HTR-8/SVneo (cell line): ENCODE results near the gene SDK1.
"Not testable (repeated sequence)": the region's sequence is repeated elsewhere in the genome, so short reads cannot be mapped to it uniquely, and the experiment has no call there.

Source experiments
- DNase-seq: peaks from one replicate; pipeline ENCODE4 v3.0.0; 2011; ENCODE audit warnings: low spot score, mixed read lengths; ENCODE audit not compliant: insufficient read length
- FAIRE-seq: peaks from 2 replicates; lab custom pipeline; 2011; peaks lifted over from hg19 to GRCh38; lab: Jason Lieb, UNC

SDK1 gene

DNA sequence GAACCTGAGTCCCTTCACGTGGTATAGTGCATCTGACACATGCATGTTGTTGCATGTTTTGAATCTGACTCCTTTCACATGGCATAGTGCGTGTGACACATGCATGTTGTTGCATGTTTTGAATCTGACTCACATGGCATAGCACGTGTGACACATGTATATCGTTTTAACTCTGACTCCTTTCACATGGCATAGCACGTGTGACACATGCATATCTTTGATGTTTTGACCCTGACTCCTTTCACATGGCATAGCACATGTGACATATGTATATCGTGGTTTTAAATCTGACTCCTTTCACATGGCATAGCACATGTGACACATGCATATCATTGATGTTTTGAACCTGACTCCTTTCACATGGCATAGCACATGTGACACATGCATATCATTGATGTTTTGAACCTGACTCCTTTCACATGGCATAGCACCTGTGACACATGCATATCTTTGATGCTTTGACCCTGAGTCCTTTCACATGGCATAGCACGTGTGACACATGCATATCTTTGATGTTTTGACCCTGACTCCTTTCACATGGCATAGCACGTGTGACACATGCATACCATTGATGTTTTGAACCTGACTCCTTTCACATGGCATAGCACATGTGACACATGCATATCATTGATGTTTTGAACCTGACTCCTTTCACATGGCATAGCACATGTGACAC is 454.9 kb downstream of the SDK1 start:
- FAIRE-seq = peak; percentile 94
- not testable (repeated sequence) for DNase-seq

DNA sequence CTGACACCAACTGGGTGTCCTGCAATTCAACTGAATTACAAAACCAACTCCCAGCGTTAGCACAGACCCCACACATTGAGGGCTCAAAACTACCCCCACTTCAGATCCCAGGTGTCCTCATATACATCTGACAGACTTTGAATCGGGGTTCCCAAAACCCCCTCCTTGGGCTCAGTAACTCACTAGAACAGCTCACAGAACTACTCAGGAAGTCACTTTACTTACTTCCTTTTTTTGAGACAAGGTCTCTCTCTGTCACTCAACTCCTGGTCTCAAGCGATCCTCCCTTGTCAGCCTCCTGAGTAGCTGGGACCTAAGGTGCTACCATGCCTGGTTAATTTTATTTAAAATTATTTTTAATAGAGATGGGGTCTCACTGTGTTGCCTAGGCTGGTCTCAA is 456.0 kb downstream of the SDK1 start:
- DNase-seq = no peak
- FAIRE-seq = no peak

DNA sequence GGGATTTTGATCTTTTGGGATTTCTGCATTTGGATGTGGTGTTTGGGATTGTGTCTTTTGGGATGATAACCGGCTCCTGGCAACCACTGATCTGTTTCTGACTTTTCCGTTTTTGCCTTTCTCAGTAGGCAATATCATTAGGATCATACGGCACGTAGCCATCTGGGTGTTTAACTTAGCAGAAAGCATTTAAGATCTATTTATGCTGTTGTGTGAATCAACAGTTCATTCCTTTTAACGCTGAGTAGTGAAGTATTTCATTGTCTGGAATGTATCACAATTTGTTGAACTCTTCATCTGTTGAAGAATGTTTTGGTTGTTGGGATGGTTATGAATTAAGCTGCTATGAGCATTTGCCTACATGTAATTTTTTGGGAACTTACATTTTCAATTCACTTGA is 459.6 kb downstream of the SDK1 start:
- FAIRE-seq = peak; percentile 58

DNA sequence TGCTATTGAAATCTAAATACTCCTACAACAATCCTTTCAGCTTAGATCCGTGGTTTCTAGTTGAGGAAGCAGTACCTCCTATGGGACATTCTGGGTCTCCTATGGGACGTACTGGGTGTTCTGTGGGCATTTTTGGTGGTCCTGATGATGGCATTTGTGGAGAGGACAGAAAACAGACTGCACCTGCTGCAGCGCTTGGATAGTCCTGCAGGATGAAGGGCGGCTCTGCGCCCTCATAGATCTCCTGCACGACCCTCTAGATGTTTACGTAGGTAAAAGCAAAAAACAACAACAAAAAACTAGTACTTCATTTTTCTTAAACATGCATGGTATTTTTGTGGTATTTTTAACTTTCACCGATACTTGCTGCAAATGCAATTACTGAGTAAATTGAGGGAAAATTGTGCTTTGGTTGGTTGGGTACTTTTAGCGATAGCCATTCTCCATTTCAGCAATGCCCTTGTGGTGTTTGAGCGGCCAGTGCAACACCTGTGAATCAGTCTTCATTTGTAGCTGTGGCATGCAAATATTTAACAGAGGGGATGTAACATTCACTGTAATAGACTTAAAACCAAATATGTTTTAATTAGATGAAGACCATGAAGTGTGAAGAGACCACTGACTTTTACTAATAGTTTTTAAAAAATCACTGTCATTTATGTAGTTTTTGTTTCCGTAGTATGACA is 461.2 kb downstream of the SDK1 start:
- peak; percentile 31 for FAIRE-seq
- no peak for DNase-seq

More for the DNA sequence above, 459.6 kb downstream of the SDK1 start:
- no peak for DNase-seq

DNA sequence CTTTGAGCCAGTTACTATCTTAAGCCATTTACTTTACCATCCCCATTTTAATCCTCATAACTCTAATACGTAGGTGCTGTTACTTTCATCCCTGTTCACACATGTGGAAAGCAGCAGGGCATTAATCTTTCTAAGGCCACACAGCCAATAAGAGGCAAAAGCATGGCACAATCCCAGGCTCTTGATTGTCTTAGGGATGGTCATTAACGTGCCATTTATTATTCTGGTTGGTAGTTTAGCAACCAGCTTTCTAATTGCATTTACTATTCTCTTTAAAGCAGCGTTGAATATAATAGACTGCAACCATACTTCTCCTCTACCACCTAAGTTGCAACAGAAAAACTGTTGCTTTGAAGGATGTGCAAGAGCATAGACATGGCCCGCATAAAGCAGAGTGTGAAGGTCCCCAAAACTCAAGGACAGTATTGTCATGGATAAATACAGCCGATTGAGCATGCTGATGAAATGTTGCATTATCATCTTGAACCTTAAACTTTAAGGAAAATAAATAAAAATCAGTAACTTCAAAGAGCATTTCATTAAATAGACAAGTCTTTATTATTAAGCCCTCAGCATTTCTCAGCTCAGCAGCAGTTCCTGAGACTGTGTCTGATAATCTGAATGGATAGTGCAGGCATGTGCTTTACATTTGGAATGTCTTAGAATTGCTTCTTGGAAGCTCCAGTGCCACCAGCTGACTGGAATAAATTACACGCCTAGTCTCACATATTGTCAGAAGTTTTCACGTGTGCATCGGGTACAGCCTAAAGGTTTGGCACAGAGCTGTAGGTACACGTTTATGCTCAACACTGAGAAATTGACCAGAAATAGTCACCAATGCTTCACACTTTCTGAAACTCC is 467.1 kb downstream of the SDK1 start:
- DNase-seq = no peak
- FAIRE-seq = peak; percentile 46

DNA sequence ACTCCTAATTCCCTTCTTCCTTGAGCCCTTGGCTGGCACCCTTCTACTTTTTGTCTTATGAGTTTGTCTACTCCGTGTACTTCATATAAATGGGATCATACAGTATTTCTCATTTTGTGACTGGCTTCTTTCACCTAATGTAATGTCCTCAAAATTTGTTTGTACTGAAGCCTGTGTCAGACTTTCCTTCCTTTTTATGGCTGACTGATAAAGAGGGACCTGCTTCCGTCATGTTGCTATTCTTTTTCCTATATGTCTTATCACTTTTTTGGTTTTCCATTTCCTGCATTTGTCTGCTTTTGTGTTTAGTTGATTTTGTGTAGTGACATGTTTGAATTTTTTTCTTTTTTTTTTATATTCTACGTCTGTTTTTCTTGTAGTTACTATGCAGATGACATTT is 470.9 kb downstream of the SDK1 start:
- FAIRE-seq (no peak), DNase-seq (no peak)

DNA sequence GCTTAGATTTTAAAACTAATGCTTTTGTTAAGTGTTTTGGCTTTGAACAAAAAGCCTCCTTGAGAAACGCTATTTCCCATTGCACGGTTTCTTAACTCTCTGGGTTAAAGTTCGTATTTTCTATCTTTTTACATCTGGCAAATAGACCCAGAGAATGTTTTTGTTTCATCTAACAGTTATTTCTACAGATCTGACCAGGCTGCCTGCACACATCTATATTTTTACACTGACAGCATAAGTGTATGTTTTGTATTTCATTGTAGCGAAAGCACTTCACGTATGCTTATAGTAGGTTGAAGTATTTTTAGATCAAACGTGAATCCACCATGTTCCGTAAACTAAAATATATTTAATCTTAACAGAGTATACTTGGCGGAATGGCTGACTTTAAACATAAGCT is 477.3 kb downstream of the SDK1 start:
- DNase-seq (no peak), FAIRE-seq (no peak)

DNA sequence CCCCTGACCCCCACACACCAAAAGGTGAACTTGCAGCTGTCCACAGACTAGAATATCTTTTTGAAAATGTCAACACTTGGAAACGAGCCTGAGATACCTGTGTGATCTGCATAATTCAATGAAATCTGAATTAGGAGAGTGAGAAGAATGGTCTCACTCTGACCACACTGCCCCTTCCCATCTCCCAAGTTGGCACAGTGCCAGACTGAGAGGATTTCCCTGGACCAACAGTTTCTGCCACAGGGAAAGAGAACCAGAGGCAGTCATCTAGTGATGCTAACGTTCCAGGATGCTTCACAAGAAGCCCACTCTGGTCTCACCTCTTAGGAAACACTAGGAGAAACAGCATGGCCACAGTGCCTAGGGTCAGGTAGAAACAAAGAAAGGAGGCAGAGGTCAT is 479.0 kb downstream of the SDK1 start:
- FAIRE-seq (no peak), DNase-seq (no peak)

DNA sequence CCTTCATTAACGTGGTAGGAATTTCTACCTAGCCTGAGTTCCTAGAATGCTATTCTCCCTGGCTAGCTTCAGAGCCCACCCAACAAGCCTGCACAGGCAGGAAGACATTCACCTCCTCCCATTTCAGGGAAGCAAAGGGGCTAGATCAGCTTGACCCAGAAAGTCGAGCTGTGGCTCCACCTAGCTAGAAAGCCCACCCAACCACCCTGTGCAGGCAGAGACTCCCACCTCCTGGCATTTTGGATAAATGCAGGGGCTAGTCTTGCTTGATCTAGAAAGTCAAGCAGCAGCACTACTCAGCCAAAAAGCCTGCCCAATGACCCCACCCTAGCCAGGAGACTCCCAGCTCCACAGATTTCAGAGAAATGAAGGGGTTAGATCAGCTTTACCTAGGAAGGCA is 479.5 kb downstream of the SDK1 start:
- FAIRE-seq = no peak
- DNase-seq = no peak

DNA sequence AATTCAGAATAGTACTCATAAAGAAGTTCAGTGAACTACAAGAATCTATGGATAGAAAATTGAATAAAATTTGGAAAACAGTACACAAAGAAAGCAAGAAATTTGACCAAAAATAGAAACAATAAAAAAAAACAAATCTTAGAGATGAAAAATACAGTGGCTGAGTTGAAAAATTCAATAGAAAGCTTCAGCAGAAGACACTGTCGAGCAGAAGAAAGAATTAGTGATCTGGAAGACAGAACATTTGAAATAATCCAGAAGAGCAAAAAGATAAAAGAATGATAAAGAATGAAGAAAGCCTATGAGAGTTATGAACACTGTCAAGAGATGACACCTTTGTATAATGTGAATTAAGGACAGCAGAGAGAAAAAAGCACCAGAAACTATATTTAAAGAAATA is 480.6 kb downstream of the SDK1 start:
- no peak for FAIRE-seq

DNA sequence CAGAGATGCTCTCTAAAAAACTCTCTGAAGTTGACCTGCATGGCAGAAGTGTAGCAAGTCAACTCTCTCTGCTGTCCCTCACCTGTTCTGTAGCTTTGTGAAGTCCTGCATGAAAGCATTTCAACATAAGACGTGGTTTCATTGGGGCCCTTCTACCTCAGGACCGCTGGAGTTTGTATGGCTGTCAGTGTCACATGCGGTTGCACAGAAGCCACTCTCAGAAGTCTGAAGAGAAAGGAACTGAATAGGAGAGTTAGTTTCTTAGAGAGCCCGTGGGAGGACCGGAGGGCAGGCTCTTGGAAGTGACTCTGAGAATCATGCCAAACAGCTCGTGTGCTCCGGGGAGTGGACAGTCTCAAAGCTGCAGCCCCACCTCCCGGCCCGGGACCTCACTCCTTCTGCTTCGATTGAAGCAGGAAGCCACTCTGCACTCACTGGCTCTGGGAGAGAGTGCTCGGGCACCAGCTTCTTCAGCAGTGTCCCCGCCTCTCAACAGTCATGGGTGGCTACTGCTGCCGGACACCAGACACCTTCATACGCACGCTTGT is 486.7 kb downstream of the SDK1 start:
- DNase-seq (no peak), FAIRE-seq (no peak)

More for the DNA sequence above, 480.6 kb downstream of the SDK1 start:
- no peak for DNase-seq

DNA sequence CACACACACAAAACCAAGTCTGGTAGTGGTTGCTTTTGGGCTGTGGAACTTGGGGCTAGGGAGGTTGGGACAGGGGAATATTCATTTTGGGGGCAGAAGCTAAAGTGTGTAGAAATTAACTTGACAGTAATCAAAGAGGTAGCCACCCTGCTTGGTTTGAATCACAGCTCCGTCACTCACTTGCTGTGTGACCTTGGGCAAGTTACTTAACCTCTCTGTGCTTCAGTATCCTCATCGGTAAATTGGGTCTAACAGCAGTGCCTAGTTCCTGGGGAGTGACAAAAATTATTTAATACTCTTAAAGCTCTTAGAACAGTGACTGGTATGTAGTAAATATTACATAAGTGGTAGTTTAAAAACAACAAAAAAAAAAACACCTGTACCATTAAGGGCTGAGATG is 489.8 kb downstream of the SDK1 start:
- no peak for FAIRE-seq

DNA sequence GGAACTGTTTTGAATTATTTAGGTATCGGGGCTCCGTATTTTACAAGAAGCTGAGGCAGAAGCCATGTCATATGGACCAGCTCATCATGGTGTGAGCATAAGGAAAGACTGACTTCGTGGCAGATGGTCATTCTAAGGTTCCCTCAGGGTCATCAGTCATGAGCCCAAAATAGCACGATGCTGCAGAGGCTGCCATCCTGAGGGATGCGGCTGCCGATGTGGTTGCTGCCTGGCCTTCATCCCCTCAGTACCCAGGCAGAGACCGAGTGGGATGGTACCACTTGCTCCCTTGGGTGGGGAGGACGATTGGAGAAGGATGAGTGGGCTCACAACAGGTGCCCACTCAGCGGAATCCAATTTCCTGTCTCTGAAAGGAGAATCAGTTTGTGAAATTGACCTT is 490.3 kb downstream of the SDK1 start:
- no peak for FAIRE-seq
- no peak for DNase-seq

More for the DNA sequence above, 489.8 kb downstream of the SDK1 start:
- no peak for DNase-seq

DNA sequence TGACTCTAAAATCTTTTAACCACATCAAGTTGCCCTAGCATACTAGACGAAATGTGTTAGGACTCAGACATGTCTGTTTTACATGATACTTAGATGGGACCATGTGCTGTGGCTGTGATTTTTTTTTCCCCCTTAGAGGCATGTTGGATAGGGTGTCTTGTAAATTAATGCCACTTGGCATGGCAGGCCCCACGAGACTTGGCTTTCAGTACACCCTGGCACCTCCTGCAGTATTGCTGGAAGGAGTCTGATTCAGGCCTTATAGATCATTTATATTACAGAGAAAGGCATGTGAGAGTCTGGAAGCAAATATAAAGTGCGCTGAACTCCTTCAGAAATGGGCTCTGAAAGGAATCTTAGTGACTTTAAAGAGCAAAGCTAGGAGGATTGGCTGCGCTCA is 494.1 kb downstream of the SDK1 start:
- FAIRE-seq = no peak

DNA sequence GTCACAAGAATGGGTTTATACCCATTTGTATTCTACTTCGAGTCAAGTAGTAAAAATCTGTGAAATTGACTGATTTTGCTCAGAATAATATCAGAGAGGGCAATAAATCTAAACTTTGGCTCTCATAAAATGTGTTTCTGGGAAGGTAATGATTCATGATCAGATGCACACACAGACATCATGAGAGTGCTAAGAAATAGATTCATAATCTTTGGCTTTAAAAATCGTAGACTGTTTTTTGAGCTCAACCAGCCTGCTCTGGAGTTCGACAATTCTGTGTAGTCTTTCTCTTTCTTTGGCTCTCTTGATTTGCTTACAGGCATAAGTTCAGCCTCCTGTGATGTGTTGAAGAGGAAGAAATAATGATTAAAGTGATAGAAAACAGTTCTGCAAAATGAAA is 494.7 kb downstream of the SDK1 start:
- FAIRE-seq = no peak
- no peak for DNase-seq

More for the DNA sequence above, 494.1 kb downstream of the SDK1 start:
- no peak for DNase-seq

DNA sequence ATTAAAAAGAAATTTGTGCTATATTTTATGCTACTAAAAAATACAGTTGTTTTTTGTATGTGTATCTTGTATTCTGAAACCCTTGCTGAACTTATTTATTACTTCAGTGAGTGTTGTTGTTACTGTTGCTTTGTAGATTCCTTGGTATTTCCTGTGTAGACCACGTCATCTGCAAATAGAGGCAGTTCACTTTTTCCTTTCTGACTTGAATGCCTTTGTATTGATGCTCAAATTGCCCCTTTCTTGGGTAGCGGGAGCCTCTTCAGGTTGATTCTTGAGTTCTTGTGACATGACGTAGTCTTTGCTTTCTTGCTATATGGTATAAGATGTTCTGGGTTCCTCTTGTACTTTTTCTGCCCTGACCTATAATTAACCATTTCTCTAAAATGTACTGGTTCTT is 504.1 kb downstream of the SDK1 start:
- FAIRE-seq (no peak), DNase-seq (peak; percentile 65)

DNA sequence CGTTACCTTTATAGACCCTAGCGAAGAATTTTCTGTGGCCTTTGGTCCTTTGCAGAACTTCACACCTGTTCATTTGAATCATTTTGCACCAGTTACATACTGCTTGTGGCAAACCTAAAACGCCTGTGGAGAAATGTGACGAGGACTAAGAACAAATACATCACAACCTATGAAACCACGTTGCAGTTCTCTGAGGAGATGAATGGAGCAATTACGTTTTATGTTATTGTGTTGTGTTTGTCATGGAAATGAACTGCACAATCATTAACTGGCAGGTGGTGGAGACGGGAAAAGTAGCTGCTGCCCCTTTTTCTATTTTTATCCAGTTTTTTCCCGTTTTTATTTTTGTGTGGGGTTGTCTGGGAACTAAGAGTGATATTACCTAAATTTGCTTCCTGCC is 505.5 kb downstream of the SDK1 start:
- DNase-seq (no peak), FAIRE-seq (peak; percentile 73)

DNA sequence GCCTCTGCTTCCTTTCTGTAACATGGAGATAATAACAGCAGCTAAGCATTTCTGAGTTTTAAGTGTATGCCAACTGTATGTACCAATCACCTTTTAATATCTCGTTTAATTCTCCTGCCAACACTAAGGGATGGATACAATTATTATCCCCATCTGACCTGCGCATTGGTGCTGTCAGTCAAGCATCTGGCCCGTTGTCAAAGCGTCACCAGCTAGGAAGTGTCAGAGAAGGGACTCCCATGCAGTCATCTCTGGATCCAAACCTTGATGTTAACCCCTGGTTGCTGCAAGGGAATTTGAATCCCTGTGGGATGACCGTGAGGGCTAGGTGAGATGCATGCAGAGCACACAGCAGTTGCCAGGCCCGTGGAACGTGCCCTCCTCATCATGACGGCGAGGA is 506.8 kb downstream of the SDK1 start:
- no peak for DNase-seq
- no peak for FAIRE-seq

DNA sequence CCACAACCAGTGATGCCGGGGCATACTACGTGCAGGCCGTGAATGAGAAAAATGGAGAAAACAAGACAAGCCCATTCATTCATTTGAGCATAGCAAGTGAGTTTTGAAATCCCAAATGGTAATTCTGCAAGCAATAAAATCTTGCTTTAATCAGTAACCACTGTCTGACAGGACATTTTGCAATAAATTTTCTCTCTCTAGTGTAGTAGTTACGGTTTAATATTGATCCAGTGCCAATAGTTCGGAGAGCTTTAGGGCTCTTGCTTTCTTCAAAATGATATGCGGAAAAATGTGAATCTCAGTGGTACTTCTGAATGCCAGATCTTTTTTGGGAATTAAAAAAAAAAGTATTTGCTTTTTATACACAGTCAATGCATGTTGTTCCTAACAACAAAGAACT is 520.4 kb downstream of the SDK1 start:
- no peak for DNase-seq
- FAIRE-seq = no peak

DNA sequence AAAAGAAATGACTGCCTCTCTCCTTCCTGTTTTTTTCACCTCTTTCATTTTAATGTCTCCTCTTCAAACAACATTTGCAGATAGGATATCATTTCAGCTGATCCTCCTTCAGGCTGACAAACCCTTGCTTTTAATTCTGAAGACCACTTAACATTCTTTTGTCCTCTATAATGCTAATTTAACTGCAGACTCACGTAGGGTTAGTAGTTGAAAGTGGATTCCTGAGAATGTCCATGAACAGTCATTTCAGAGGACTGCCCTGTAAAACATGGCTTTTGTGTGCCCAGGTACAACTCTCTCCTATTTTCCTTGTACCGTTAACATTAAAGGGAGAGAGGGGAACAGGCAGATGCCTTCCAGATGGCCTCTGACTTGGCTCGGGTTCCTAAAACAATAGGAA is 524.4 kb downstream of the SDK1 start:
- FAIRE-seq = no peak

DNA sequence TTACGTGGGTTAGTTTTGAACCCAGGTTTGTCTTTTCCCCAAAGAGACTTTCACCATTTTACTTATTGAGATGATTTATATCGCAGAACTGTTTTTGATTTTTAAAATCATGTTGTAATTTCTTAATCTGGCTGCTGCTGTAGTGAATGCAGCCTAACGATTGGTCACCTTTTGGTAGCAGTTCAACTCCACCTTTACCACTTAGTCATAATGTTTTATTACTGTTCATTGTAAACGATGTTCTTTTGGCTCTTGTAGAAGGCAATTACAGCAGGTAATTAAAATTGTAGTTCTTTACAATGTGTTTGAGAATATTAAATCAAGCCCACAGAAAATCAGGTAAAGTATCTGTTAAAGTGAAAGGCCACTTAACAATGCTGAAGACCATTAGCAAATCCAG is 531.1 kb downstream of the SDK1 start:
- DNase-seq (no peak), FAIRE-seq (no peak)

More for the DNA sequence above, 524.4 kb downstream of the SDK1 start:
- no peak for DNase-seq
